Upper lobe of left lung (tissue), 6 donors: ENCODE results near the gene TBC1D5. TPM values are rescaled to one million over a fixed set of nuclear protein-coding genes. Genes with fewer than 3 reads are reported as not detected.

Source experiments
- ATAC-seq, 2 donors: fragments of 200-7000 bp; cut with Tn5 transposase; one replicate each; pipeline ENCODE4 v1.9.1; 2022; ENCODE audit warnings: mild to moderate bottlenecking in 2 of 2, moderate library complexity in 2 of 2; ENCODE audit not compliant: low FRiP score in 2 of 2
- DNase-seq, 2 donors: peaks; one replicate each; pipeline ENCODE4 v3.0.0-alpha.2; 2019 to 2020
- H3K27ac ChIP-seq, 4 donors: fragments of 200-600 bp; sonication (generic); one replicate each; pipeline ENCODE4 v1.5.1; 2016 to 2019
- H3K27me3 ChIP-seq, 4 donors: fragments of 200-600 bp; sonication (generic); one replicate each; pipeline ENCODE4 v1.5.1; 2017 to 2019
- H3K36me3 ChIP-seq, 4 donors: fragments of 200-600 bp; sonication (generic); one replicate each; pipeline ENCODE4 v1.5.1; 2016 to 2019
- H3K4me1 ChIP-seq, 4 donors: fragments of 200-600 bp; sonication (generic); one replicate each; pipeline ENCODE4 v1.5.1; 2018 to 2019
- H3K4me3 ChIP-seq, 4 donors: fragments of 200-600 bp; sonication (generic); one replicate each; pipeline ENCODE4 v1.5.1; 2017 to 2019; ENCODE audit warnings: mild to moderate bottlenecking in 2 of 4, moderate library complexity in 1 of 4
- H3K9me3 ChIP-seq, 4 donors: fragments of 200-600 bp; sonication (generic); one replicate each; pipeline ENCODE4 v1.5.1; 2018 to 2019
- CTCF ChIP-seq, 6 experiments: fragments of 450-650 bp in 4 of 6; fragments of 200-600 bp in 2 of 6; sonication (generic) in 2 of 6; IDR thresholded peaks; one replicate each; pipeline ENCODE4 v1.5.1; 2016 to 2019; ENCODE audit warnings: antibody characterized with exemption in 6 of 6
- EP300 ChIP-seq, 4 donors: sonication (generic); formaldehyde crosslinking; IDR thresholded peaks; one replicate each; pipeline ENCODE4 v1.5.1; 2017; ENCODE audit warnings: antibody characterized with exemption in 4 of 4, control low read depth in 2 of 4
- POLR2A ChIP-seq, 4 donors: fragments of 450-650 bp; IDR thresholded peaks; one replicate each; pipeline ENCODE4 v1.5.1; 2016 to 2017; ENCODE audit warnings: antibody characterized with exemption in 4 of 4, mild to moderate bottlenecking in 2 of 4
- POLR2AphosphoS5 ChIP-seq, 2 donors: sonication (generic); formaldehyde crosslinking; IDR thresholded peaks; one replicate each; pipeline ENCODE4 v1.5.1; 2017; ENCODE audit warnings: antibody characterized with exemption in 2 of 2
- WGBS, 2 donors: methylation state at CpG; one replicate each; pipeline ENCODE4 v1.1.5; 2017 to 2018; 5-methylcytosine and 5-hydroxymethylcytosine counted together
- total RNA-seq, 6 donors: library from RNA; depleted of rRNA in 4 of 6; stranded (reverse); fragments of >200 nt in 4 of 6; gene quantifications; one replicate each; pipeline versions ENCODE4 v1.1.0 to v1.2.1, GENCODE V29; 2016 to 2021
- donor health status: DM: no; HTN: no; CAD: no; lungs with moderate emphysema.
- donor health status: DM: no; HTN: yes; CAD: no; lungs with severe emphysema.

The TBC1D5 gene
- total RNA-seq, 6 donors from 2014 or later: 53.0 to 135 (median 63.3) TPM

DNA sequence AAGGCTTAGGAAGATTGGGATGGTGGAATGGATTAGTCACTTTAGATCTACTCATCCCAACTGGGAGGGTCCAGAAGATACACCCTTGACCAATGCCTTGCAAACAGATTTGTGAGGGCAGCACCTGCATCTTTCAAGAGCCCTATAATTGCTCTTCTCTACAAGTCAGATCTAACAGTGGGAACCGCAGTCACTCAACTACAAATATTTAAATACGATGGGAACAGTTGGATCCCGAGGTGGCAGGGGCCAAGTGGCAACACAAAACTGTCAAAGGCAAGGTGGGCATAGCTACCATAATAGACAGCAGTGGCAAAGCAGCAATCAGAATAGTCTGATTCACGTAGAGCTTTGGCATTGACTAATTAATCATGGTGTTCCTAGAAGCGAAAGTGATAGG, 152.0 kb downstream of the TBC1D5 start:
- no peak overlapping the region for H3K27ac ChIP-seq
- DNase-seq: no peak
- ATAC-seq: no peak
- 97 to 98% methylated on average over 5 of the region's 5 CpGs for WGBS, 2 donors
- no peaks in the 10 kb centered on the region for H3K4me1 ChIP-seq
- H3K27me3 ChIP-seq: no peaks in the 10 kb centered on the region
- H3K36me3 ChIP-seq: no peaks in the 10 kb centered on the region
- no peak overlapping the region for H3K4me3 ChIP-seq
- TF ChIP-seq POLR2AphosphoS5 (IDR thresholded peaks at IDR 0.05) (no peak), EP300 (IDR thresholded peaks at IDR 0.05) (no peak), POLR2A (IDR thresholded peaks at IDR 0.05) (no peak), CTCF (IDR thresholded peaks at IDR 0.05) (no peak)
- peaks cover 0 to 19% (median 11%) of the 10 kb centered on the region in 4 donors for H3K9me3 ChIP-seq

GRCh38 chr3:17589888-17590287, 152.5 kb downstream of the TBC1D5 start:
- Histone ChIP-seq H3K9me3 (peaks cover 0 to 19% (median 11%) of the 10 kb centered on the region in 4 donors), H3K27me3 (no peaks in the 10 kb centered on the region), H3K4me1 (no peaks in the 10 kb centered on the region), H3K27ac (no peak overlapping the region), H3K36me3 (no peaks in the 10 kb centered on the region), H3K4me3 (no peak overlapping the region)
- ATAC-seq (no peak), DNase-seq (no peak)
- TF ChIP-seq POLR2AphosphoS5 (IDR thresholded peaks at IDR 0.05) (no peak), POLR2A (IDR thresholded peaks at IDR 0.05) (no peak), EP300 (IDR thresholded peaks at IDR 0.05) (no peak)
- WGBS, 2 donors: 100% methylated on average over 1 of the region's 1 CpG

GRCh38 chr3:17588422-17588821, 154.0 kb downstream of the TBC1D5 start:
- Histone ChIP-seq H3K4me3 (no peak overlapping the region), H3K36me3 (no peaks in the 10 kb centered on the region), H3K4me1 (no peaks in the 10 kb centered on the region), H3K27ac (no peak overlapping the region), H3K9me3 (peaks cover 0 to 19% (median 11%) of the 10 kb centered on the region in 4 donors), H3K27me3 (no peaks in the 10 kb centered on the region)
- 90 to 93% methylated on average over 1 of the region's 1 CpG for WGBS, 2 donors
- DNase-seq: no peak
- TF ChIP-seq EP300 (IDR thresholded peaks at IDR 0.05) (no peak), POLR2AphosphoS5 (IDR thresholded peaks at IDR 0.05) (no peak), CTCF (IDR thresholded peaks at IDR 0.05) (no peak), POLR2A (IDR thresholded peaks at IDR 0.05) (no peak)
- no peak for ATAC-seq

GRCh38 chr3:17585394-17586325, 156.8 kb downstream of the TBC1D5 start:
- 90 to 96% methylated on average over 2 of the region's 2 CpGs for WGBS, 2 donors
- no peak for TF ChIP-seq POLR2A (IDR thresholded peaks at IDR 0.05)
- TF ChIP-seq POLR2AphosphoS5 (IDR thresholded peaks at IDR 0.05): no peak
- TF ChIP-seq CTCF (IDR thresholded peaks at IDR 0.05): no peak
- TF ChIP-seq EP300 (IDR thresholded peaks at IDR 0.05): no peak

DNA sequence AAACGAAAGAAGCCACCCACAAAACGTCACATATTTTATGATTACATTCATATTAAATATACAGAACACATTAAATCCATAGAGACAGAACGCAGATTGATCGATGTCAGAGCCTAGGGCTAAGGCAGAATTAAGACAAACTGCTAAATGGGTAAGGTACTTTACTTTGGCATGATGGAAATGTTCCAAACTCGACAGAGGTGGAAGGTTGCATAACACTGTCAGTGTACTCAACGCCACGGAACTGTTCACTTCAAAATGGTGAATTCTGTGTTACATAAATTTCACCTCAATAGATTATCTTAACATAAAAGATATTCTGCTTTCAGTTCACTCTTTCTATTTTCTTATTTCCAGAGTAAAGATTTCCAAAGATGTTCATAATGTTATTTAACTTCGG, 158.4 kb downstream of the TBC1D5 start:
- Histone ChIP-seq H3K27ac (no peak overlapping the region), H3K4me3 (no peak overlapping the region), H3K4me1 (peaks cover 0 to 13% (median 6%) of the 10 kb centered on the region in 4 donors), H3K9me3 (no peaks in the 10 kb centered on the region), H3K27me3 (no peaks in the 10 kb centered on the region), H3K36me3 (no peaks in the 10 kb centered on the region)
- ATAC-seq (no peak), DNase-seq (no peak)
- 71 to 87% methylated on average over 8 of the region's 8 CpGs for WGBS, 2 donors
- TF ChIP-seq EP300 (IDR thresholded peaks at IDR 0.05): no peak
- TF ChIP-seq POLR2AphosphoS5 (IDR thresholded peaks at IDR 0.05): no peak

More at GRCh38 chr3:17585394-17586325, 156.8 kb downstream of the TBC1D5 start:
- no peak for ATAC-seq
- no peak overlapping the region for H3K27ac ChIP-seq
- peaks cover 0 to 12% (median 8%) of the 10 kb centered on the region in 4 donors for H3K9me3 ChIP-seq
- H3K4me3 ChIP-seq: no peak overlapping the region
- DNase-seq: no peak
- H3K27me3 ChIP-seq: no peaks in the 10 kb centered on the region
- no peaks in the 10 kb centered on the region for H3K4me1 ChIP-seq
- no peaks in the 10 kb centered on the region for H3K36me3 ChIP-seq
